AG04449 (cell line): Measurements from ENCODE around the gene SLC22A16.

ENCODE experiments used
- CTCF ChIA-PET: fragments of 350-600 bp; formaldehyde crosslinking; extraction: SDS; loops from one replicate; lab custom pipeline; 2021; ENCODE audit warnings: antibody characterized with exemption; lab: Yijun Ruan, JAX
- POLR2A ChIA-PET: fragments of 400-600, 350-600 bp; formaldehyde crosslinking; extraction: SDS; loops from one replicate; lab custom pipeline; 2020; ENCODE audit warnings: antibody characterized with exemption, inconsistent platforms; lab: Yijun Ruan, JAX
- DNase-seq: peaks from one replicate; pipeline ENCODE4 v3.0.0-alpha.2; 2010; ENCODE audit warnings: low read depth, low spot score
- H3K4me3 ChIP-seq: 2 replicates; pipeline ENCODE4 v1.5.1; 2011; ENCODE audit warnings: low read depth, mild to moderate bottlenecking, control low read depth, low read length
- TF ChIP-seq, protein P1 (sequence below): IDR thresholded peaks from one replicate; pipeline ENCODE4 v1.5.1; 2011; ENCODE audit warnings: mild to moderate bottlenecking, moderate library complexity, low read length, control low read depth, inconsistent platforms; ENCODE audit not compliant: insufficient read depth; ENCODE audit errors: missing control alignments

Gene SLC22A16, protein sequence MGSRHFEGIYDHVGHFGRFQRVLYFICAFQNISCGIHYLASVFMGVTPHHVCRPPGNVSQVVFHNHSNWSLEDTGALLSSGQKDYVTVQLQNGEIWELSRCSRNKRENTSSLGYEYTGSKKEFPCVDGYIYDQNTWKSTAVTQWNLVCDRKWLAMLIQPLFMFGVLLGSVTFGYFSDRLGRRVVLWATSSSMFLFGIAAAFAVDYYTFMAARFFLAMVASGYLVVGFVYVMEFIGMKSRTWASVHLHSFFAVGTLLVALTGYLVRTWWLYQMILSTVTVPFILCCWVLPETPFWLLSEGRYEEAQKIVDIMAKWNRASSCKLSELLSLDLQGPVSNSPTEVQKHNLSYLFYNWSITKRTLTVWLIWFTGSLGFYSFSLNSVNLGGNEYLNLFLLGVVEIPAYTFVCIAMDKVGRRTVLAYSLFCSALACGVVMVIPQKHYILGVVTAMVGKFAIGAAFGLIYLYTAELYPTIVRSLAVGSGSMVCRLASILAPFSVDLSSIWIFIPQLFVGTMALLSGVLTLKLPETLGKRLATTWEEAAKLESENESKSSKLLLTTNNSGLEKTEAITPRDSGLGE

GRCh38 chr6:110476046-110476849 is at the start of gene SLC22A16:
Gene SLC22A16, minus strand, starts transcription at chr6:110476613. Its CDS starts 39 bp downstream, at chr6:110476574.
- POLR2A ChIA-PET, result interaction anchor here (0.6 kb wide), 1 partner anchor 1440 kb away, joined by 3 read pairs; no protein-coding TSS in a partner anchor
- TF ChIP-seq, protein P1, sequence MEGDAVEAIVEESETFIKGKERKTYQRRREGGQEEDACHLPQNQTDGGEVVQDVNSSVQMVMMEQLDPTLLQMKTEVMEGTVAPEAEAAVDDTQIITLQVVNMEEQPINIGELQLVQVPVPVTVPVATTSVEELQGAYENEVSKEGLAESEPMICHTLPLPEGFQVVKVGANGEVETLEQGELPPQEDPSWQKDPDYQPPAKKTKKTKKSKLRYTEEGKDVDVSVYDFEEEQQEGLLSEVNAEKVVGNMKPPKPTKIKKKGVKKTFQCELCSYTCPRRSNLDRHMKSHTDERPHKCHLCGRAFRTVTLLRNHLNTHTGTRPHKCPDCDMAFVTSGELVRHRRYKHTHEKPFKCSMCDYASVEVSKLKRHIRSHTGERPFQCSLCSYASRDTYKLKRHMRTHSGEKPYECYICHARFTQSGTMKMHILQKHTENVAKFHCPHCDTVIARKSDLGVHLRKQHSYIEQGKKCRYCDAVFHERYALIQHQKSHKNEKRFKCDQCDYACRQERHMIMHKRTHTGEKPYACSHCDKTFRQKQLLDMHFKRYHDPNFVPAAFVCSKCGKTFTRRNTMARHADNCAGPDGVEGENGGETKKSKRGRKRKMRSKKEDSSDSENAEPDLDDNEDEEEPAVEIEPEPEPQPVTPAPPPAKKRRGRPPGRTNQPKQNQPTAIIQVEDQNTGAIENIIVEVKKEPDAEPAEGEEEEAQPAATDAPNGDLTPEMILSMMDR, result no peak
- CTCF ChIA-PET, result no interaction called here
- no peak for DNase-seq
- H3K4me3 ChIP-seq, result peak within 1 kb of the TSS; percentile 38

GRCh38 chr6:110525001-110525400 is 48.6 kb upstream of the SLC22A16 start:
- DNase-seq, result no peak
- CTCF ChIA-PET, result interaction anchor here (1.5 kb wide), 1 partner anchor 352 kb away, joined by 3 read pairs; no protein-coding TSS in a partner anchor
- POLR2A ChIA-PET, result no interaction called here
- TF ChIP-seq, protein P1, result no peak
- no peak overlapping the region for H3K4me3 ChIP-seq

- TF ChIP-seq, protein P1, result no peak
- ChIA-PET CTCF (no interaction called here), POLR2A (no interaction called here)
- no peak for DNase-seq
- H3K4me3 ChIP-seq, result no peak overlapping the region
Observed at GRCh38 chr6:110524305-110524704, 47.9 kb upstream of the SLC22A16 start.

- TF ChIP-seq, protein P1, result no peak
- CTCF ChIA-PET, result no interaction called here
- POLR2A ChIA-PET, result no interaction called here
- DNase-seq, result no peak
- H3K4me3 ChIP-seq, result no peak overlapping the region
Observed at GRCh38 chr6:110523451-110524021, 47.1 kb upstream of the SLC22A16 start.

DNA sequence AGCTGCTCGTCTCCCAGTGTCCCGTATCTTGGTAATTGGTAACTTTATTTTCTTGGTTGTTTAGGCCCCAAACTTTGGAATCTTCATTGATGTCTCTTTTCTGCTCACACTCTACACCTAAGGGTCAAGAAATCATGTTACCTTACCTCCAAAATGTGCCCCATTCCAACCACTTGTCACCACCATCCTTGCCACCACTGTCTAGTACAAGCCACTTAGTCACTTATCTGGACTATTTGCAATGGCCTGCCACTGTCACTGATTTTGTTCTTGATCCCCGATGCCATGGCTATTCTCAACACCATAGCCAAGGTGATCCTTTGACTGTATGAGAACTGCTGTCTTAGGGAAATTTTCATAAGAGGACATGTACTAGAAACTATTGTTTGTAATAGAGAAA is 46.0 kb upstream of the SLC22A16 start:
- ChIA-PET CTCF (no interaction called here), POLR2A (no interaction called here)
- no peak overlapping the region for H3K4me3 ChIP-seq
- TF ChIP-seq, protein P1, result no peak
- no peak for DNase-seq
